ENCODE results near the gene ZNF207. TPM values are rescaled to one million over a fixed set of nuclear protein-coding genes. Genes with fewer than 3 reads are reported as not detected.

The ZNF207 gene
- total RNA-seq, 2 donors from 2014 or later: 107 to 221 TPM

- peaks cover 44 to 58% of the 10 kb centered on the region in 2 donors for H3K4me1 ChIP-seq (ENCODE audit: control insufficient read depth in 1 of 2, low read depth in 2 of 2)
- H3K27me3 ChIP-seq (replicated peaks; ENCODE audit: insufficient read depth): no peaks in the 10 kb centered on the region
- H3K9me3 ChIP-seq: no peaks in the 10 kb centered on the region
- no peak for ATAC-seq (ENCODE audit: insufficient number of reproducible peaks, low FRiP score, low read depth)
- peak overlapping the region; percentile 6 for H3K4me3 ChIP-seq
- no peak for DNase-seq (ENCODE audit: low spot score)
- TF ChIP-seq CTCF (IDR thresholded peaks at IDR 0.05): no peak
- no peak overlapping the region for H3K27ac ChIP-seq
- H3K36me3 ChIP-seq: peaks cover 33% of the 10 kb centered on the region
These were observed 5.9 kb downstream of the ZNF207 start for GRCh38 chr17:32355649-32356377.

GRCh38 chr17:32356378-32356743, 6.4 kb downstream of the ZNF207 start:
- Histone ChIP-seq H3K4me3 (no peak overlapping the region), H3K27me3 (replicated peaks; ENCODE audit: insufficient read depth) (no peaks in the 10 kb centered on the region), H3K36me3 (peaks cover 39% of the 10 kb centered on the region), H3K9me3 (no peaks in the 10 kb centered on the region), H3K4me1 (ENCODE audit: control insufficient read depth in 1 of 2, low read depth in 2 of 2) (peaks cover 44 to 57% of the 10 kb centered on the region in 2 donors), H3K27ac (no peak overlapping the region)
- no peak for DNase-seq (ENCODE audit: low spot score)
- no peak for TF ChIP-seq CTCF (IDR thresholded peaks at IDR 0.05)
- ATAC-seq (ENCODE audit: insufficient number of reproducible peaks, low FRiP score, low read depth): no peak

- H3K27me3 ChIP-seq (replicated peaks; ENCODE audit: insufficient read depth): no peaks in the 10 kb centered on the region
- TF ChIP-seq CTCF (IDR thresholded peaks at IDR 0.05): no peak
- no peak overlapping the region for H3K27ac ChIP-seq
- no peak overlapping the region for H3K4me3 ChIP-seq
- no peak for DNase-seq (ENCODE audit: low spot score)
- H3K4me1 ChIP-seq (ENCODE audit: control insufficient read depth in 1 of 2, low read depth in 2 of 2): peaks cover 40 to 53% of the 10 kb centered on the region in 2 donors
- ATAC-seq (ENCODE audit: insufficient number of reproducible peaks, low FRiP score, low read depth): no peak
- H3K36me3 ChIP-seq: peaks cover 41% of the 10 kb centered on the region
- H3K9me3 ChIP-seq: no peaks in the 10 kb centered on the region
These were observed 6.8 kb downstream of the ZNF207 start for GRCh38 chr17:32356750-32357149.

- H3K4me3 ChIP-seq: no peak overlapping the region
- no peak overlapping the region for H3K27ac ChIP-seq
- TF ChIP-seq CTCF (IDR thresholded peaks at IDR 0.05): no peak
- DNase-seq (ENCODE audit: low spot score) (no peak), ATAC-seq (ENCODE audit: insufficient number of reproducible peaks, low FRiP score, low read depth) (no peak)
- peaks cover 31 to 45% of the 10 kb centered on the region in 2 donors for H3K4me1 ChIP-seq (ENCODE audit: control insufficient read depth in 1 of 2, low read depth in 2 of 2)
- H3K9me3 ChIP-seq: no peaks in the 10 kb centered on the region
- H3K27me3 ChIP-seq (replicated peaks; ENCODE audit: insufficient read depth): no peaks in the 10 kb centered on the region
- peaks cover 48% of the 10 kb centered on the region for H3K36me3 ChIP-seq
These were observed 7.7 kb downstream of the ZNF207 start for GRCh38 chr17:32357615-32358014.

GRCh38 chr17:32361270-32361669, 11.3 kb downstream of the ZNF207 start:
- no peak for TF ChIP-seq CTCF (IDR thresholded peaks at IDR 0.05)
- Histone ChIP-seq H3K27me3 (replicated peaks; ENCODE audit: insufficient read depth) (no peaks in the 10 kb centered on the region), H3K9me3 (no peaks in the 10 kb centered on the region), H3K4me3 (no peak overlapping the region), H3K27ac (no peak overlapping the region), H3K36me3 (peaks cover 61% of the 10 kb centered on the region), H3K4me1 (ENCODE audit: control insufficient read depth in 1 of 2, low read depth in 2 of 2) (peaks cover 3 to 12% of the 10 kb centered on the region in 2 donors)
- ATAC-seq (ENCODE audit: insufficient number of reproducible peaks, low FRiP score, low read depth): no peak
- no peak for DNase-seq (ENCODE audit: low spot score)

All from thoracic aorta (tissue), 2 donors.